Measurements from ENCODE around the gene ZNF503.

The ZNF503 gene

GRCh38 chr10:75431180-75432111 is 29.9 kb upstream of the ZNF503 start, which contains the start of gene LRMDA:
TSS of gene LRMDA (plus strand) at chr10:75431624.
- DNase-seq (ENCODE audit: low read depth): no peak

DNA sequence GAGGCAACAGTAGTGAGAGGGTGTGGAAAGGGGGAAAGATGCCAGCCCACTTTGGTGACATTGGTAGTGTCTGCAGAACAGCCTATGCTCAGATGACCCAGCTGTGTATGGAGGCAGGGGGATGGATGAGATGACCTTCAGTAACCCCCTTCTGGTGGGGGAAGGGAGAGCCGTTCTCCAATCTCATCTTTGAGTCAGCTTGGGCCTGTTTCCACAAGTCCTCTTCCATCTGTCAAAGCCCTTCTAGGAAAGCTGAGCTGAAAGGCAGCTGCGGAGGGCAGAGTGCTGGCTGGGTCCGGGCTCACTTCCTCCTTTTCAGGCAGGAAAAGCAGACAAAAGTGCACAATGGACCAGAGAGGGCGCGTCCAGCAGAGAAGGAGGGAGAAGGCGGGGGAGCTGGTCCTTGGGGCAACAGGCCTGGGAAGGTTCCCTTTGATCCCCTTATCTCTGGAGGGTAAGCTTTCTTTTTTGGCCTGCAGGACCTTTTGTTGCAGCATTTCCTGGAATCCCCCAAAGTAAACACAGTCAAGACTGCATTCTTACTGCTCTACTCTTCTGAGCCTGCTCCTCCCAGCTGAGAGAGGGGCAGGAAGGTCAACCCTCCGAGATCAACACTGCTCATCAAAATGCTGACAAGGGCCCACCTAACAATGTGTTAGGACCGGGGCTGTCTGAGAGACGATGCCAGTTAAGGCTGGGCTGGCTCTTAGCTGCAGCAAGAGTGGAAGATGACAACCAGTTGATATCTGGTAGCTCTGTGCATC is 28.6 kb upstream of the ZNF503 start:
- DNase-seq (ENCODE audit: low read depth): no peak

- no peak for DNase-seq (ENCODE audit: low read depth)
Observed at GRCh38 chr10:75429159-75429827, 27.7 kb upstream of the ZNF503 start.

DNA sequence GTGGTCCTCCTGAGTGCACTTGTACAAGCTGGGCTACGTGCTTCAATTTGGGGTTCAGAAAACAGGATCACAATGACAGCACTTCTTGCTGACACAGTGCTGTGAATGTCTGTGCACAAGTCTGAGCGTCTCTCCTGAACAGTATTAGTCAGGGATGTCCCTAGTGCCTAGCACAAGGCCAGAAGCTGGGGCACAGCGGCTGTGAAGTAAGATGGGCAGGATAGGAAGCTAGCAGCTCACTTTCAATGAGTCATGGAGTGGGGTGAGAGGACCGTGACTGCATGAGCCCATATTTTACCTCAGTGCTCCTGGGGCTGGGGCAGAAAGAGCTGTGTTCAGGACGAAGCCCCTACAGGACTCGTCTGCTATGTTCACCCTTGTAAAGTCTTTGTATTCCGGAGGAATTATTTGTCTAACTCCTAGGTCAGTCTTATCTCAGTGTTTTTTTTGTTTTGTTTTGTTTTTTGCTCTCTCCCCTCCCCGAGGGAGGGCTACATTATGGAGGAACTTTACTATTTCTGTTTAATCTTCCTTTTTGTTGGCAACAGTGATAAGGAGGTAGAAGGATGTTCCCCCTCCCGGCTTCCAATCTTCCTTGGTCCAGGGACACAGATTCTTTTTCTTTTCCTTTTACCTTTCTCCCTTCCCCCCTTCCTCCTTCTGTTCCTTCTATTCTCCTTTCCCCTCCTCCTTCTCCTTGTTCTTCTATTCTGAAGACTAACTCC is 27.0 kb upstream of the ZNF503 start:
- no peak for DNase-seq (ENCODE audit: low read depth)

DNA sequence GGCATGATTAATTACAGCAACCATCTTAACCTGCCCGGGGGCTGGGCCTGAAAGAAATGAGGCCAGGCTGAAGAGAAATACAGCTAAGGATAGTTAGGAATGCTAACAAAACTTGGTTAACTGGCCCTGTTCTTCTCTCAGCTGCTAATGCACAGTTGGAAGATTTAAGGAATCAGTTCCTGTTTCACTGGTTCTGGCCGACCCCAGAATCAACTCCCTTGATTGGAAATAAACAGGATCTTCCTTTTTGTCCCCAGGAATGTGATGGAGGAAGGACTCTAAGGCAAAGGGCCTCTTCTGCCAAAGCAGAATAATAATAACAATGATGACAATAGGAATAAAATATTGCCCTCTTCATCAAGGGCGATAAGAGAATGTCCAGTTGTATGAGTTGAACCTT is 26.4 kb upstream of the ZNF503 start:
- no peak for DNase-seq (ENCODE audit: low read depth)

DNA sequence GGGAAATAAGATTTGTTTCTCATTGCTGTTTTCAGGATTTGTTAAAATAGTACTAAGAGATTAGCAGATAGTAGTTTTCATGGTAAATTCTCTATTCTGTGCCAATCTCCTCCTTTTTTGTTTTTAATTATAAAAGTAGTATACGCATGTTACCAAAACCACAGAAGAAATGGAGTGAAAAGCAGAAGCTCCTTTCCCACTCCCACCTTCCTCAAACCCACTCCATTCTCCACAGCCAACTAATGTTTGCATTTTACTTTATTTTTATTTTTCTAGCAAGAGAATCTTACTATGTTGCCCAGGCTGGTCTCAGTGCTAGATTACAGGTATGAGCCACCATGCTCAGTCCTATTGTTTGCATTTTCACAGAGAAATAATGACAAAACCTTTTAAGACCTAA is 25.3 kb upstream of the ZNF503 start:
- no peak for DNase-seq (ENCODE audit: low read depth)

DNA sequence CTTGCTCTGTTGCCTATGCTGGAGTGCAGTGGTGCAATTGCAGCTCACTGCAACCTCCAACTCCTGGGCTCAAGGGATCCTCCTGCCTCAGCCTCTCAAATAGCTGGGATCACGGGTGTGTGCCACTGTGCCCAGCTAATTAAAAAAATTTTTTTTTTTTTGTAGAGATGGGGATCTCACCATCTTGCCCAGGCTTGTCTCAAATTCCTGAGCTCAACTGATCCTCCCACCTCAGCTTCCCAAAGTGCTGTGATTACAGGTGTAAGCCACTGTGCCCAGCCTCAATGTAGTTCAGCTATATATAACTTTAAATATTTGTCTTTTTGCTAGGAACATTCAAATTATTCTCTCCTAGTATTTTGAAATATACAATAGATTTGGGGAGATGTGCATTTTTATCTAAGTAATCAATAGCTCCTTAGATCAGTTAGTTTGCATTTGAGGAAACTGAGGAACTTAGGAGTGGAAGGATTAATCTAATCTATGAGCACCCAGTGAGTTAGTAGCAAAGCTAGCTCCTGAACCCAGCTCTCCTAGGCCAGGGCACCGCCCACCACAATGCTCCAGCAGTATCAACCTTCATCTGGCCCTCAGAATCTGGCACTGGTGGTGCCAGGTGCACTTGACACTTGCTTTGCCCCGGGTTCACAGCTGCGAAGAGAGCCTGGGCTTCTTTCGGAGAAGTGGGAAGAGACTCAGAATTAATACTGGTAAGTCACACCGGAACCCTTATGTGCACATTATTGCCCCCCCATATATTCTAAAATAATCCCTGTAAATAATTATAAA is 23.9 kb upstream of the ZNF503 start:
- DNase-seq (ENCODE audit: low read depth): no peak

- DNase-seq (ENCODE audit: low read depth): no peak
Observed at GRCh38 chr10:75424571-75424970, 23.0 kb upstream of the ZNF503 start.

GRCh38 chr10:75422913-75423312 is 21.3 kb upstream of the ZNF503 start:
- no peak for DNase-seq (ENCODE audit: low read depth)

GRCh38 chr10:75418712-75419111 is 17.1 kb upstream of the ZNF503 start:
- no peak for DNase-seq (ENCODE audit: low read depth)

DNA sequence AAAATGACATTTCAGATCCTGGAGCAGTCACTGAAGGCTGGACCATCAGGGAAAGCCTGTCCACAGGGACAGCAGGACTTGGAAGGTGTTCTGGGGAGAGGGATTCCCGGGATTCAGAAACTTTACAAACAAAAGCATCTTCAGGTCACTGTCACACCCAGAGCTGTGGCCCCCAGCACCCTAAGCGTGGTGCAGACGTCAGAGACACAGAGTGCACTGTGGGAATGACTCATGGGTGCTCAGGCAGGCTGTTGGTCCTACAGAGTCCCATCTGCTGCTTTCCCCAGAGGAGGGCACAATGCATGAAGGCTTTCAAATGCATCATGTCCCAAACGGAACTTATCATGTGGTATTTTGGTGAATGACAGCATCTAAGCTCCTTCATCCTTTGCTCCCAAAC is 16.7 kb upstream of the ZNF503 start:
- no peak for DNase-seq (ENCODE audit: low read depth)

DNA sequence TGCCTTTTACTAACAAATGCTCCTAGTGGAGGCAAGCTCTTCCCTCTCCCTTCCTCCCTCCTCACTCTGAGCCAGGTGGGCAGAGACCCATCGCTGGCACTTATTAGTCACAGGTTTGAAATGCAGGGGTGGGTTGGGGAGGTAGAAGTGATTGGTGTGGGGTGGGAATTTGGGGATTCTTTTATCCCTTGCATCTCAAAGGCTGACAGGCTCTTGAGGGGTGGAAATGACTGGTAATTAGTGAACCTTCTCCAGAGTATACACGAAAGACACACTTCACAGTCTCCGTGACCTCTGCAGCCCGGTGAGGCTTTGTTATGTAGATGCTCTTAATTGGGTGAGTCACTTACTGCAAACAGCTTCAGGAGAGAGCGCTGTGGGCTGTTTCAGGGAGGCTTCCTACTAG is 16.0 kb upstream of the ZNF503 start:
- no peak for DNase-seq (ENCODE audit: low read depth)

GRCh38 chr10:75414527-75414926 is 13.0 kb upstream of the ZNF503 start:
- DNase-seq (ENCODE audit: low read depth): no peak

DNA sequence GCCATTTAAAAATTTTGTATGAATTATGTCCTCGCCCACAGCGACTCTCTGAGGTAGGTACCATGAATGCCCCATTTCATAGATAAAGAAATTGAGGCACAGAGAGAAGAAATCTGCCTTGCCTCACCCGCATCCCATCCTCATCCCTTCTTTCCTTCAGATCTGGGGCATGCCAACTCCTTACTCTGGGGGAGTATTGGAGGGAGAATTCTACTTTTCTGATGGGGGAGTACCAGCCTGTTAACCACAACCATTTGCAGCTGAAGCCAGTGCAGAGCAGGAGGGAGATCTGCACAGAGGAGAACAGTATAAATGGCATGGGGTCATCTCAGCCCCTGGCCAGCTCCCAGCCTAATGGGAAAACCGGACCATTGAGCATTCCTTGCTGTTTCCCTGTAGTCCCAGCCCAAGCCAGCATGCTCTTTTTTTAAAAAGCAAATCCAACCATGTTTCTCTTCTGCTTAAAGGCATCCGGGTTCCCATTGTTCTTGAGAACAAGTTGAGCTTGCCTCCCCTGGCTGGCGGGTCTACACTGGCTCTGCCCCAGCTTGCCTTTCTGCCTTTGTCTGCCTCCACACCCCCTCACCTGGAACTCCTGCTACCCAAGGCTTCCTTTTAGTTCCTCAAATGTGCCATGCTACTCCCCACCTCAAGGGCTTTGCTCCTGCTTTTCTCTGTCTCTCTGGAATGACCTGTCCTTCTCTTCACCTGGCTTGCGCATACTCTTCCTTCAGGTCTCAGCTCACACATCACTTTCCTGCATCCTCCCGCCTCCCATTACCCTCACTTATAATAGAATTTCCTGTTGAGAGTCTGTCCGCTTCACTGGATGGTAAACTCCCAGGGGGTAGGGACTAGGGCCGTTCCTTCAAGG is 8.8 kb upstream of the ZNF503 start:
- no peak for DNase-seq (ENCODE audit: low read depth)

- no peak for DNase-seq (ENCODE audit: low read depth)
Observed at GRCh38 chr10:75408911-75409885, 7.6 kb upstream of the ZNF503 start.

- no peak for DNase-seq (ENCODE audit: low read depth)
Observed at GRCh38 chr10:75408509-75408875, 6.9 kb upstream of the ZNF503 start.

- DNase-seq (ENCODE audit: low read depth): no peak
Observed at GRCh38 chr10:75407713-75408508, 6.3 kb upstream of the ZNF503 start.

- no peak for DNase-seq (ENCODE audit: low read depth)
Observed at GRCh38 chr10:75407224-75407712, 5.7 kb upstream of the ZNF503 start.
